DMS 273 (cell line): Measurements from ENCODE around the gene ANKRD62.

Experiments
- DNase-seq: peaks from one replicate; lab custom pipeline; 2025; ENCODE audit not compliant: unreplicated experiment; lab: John Stamatoyannopoulos, UW

The ANKRD62 gene

GRCh38 chr18:12093520-12094257 is at the start of gene ANKRD62:
ANKRD62 (plus strand) TSS chr18:12093843; CDS start chr18:12094018, 175 bp downstream.
- no peak for DNase-seq

GRCh38 chr18:12044591-12044990 is 49.1 kb upstream of the ANKRD62 start:
- DNase-seq: no peak

- no peak for DNase-seq
Measured at GRCh38 chr18:12046046-12046750, 47.4 kb upstream of the ANKRD62 start.

GRCh38 chr18:12046751-12047335 is 46.8 kb upstream of the ANKRD62 start:
- peak; percentile 20 for DNase-seq

DNA sequence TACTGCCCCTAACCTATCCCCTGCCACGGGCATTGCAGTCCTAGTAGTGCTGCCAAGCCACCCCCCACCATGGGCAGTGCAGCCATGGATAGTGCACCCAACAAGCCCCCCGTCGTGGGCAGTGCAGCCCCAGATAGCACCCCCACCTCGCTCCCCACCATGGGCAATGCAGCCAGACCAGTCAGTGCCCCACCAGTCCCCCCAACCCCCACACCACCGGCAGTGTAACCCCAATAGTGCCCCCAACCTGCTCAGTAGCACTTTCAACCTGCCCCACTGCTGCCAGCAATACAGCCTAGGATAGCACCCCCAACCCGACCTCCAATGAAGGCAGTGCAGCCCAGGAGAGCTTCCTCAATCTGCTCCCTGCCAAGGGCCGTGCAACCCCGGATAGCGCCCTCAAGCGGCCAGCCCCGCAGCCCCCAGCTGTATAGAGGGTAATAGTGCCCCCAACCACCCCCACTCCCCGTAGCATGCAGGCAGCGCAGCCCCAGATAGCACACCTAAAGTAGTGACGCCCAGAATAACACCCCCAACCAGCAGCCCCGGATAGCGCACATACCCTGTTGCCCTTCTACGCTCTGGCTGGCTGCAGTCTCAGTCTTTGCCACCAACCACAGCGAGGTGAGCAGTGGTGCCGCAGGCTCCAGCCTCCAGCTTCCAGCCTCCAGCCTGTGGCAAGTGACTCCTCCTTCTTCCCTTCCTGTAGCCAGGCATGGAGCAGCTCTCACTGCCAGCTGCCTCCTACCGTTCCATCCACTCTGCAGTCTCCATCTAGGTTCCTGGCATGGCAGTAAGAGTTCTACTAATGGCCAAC is 45.4 kb upstream of the ANKRD62 start:
- no peak for DNase-seq

DNA sequence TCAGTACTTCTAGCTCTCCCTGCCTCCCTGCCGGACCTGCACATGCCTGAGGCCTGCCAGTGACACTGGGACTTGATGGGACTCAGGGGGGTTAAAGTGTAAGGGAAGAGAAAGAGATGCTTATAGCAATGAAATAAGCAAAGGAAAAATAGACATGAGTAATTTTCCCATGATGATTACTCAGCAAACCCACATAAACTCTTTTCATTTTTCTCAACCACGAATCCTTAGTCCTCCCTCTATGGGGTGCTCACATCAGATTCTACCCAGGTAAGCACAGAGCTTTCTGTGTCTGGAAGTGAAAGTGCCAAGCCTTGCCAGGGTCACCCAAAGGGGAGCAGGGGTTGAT is 44.8 kb upstream of the ANKRD62 start:
- no peak for DNase-seq

GRCh38 chr18:12049978-12050811 is 43.4 kb upstream of the ANKRD62 start:
- DNase-seq: no peak

- peak; percentile 31 for DNase-seq
Measured at GRCh38 chr18:12052866-12053265, 40.8 kb upstream of the ANKRD62 start.

DNA sequence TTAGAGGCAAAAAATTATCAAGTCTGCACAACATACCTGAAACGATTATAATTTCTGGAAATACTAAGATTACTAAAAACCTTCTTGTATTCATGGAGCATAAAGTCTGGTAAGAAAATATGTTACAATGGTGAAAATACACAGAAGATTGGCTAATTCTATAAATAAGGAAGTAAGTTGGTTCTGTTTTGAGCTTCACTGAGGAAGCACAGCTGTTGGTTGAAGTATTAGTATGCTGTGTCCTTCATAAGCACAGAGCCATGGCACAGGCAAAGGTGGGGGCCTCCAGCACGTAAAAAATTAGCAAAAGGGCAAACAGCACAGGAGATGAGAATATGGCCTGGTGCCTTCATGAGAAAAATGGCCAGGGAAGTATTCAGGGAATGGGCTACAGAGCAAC is 40.4 kb upstream of the ANKRD62 start:
- DNase-seq: peak; percentile 42

GRCh38 chr18:12056034-12056883 is 37.4 kb upstream of the ANKRD62 start:
- no peak for DNase-seq

DNA sequence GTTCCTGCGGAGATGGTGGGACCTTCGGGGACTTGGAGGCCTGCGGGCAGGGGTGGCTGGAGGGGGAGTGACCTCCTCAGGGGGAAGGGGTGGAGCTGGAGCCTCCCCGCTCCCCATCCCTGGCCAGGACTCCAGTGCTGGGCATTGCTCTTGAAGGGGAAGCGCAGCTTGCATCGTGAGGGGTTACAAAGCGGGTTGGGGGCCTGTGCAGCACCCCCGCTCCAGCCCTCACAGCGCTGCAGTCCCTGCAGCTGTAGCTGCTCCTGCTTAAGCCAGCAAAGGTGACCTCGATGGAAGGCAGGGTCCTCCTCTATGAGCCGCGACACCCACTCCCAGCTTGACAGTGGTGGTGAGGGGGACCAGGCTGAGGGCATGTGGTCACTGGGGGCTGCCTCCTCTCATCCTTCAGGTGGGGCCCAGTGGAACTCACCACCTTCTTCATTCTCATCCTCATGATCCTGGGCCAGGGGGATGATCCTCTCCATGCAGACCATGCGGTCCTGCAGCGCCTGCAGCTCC is 36.7 kb upstream of the ANKRD62 start:
- DNase-seq: no peak

- DNase-seq: peak; percentile 25
Measured at GRCh38 chr18:12057419-12058039, 36.1 kb upstream of the ANKRD62 start.

- no peak for DNase-seq
Measured at GRCh38 chr18:12059334-12060181, 34.1 kb upstream of the ANKRD62 start.

DNA sequence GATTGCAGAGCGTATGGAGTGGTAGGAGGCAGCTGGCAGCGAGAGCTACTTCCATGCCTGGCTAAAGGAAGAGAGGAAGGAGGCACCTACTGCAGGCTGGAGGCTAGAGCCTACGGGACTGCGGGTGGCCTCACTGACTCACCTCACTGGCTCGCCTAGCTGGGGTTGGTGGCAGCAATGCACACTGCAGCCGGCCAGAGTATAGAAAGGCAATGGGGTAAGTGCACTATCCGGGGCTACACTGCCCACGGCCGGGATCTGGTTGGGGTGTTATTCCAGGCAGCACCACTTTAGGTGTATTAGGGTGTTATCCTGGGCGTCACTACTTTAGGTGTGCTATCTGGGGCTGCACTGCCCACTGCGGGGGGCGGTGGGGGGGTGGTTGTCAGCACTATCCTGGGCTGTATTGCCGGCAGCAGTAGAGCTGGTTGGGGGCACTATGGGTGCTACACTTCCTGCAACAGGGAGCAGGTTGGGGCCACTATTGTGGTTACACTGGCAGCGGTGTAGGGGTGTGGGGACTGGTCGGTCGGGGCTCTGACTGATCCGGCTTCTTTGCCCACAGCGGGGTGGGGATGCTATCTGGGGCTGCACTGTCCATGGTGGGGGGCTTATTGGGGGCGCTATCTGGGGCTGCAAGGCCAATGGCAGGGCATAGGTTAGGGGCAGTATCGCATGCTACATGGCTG is 33.3 kb upstream of the ANKRD62 start:
- no peak for DNase-seq

- DNase-seq: no peak
Measured at GRCh38 chr18:12061685-12062084, 32.0 kb upstream of the ANKRD62 start.

DNA sequence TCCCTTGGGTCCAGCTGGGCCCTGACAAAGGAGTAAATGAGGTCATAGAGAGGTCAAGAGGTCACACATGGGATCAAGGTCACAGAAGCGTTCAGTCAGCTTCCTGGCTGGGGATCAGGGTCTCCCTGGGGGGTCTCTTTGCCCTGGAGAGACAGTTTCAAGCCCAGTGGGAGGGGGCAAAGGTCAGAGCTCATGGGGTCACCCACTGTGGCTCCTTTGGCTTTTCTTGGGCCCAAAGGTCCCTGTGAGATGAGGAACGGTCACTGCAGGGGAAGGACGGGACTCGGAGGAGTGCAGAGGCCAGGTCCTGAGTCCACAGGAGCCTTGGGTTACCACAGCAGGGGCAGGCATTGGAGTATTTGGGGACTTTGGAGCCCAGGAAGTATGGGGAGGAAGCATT is 30.7 kb upstream of the ANKRD62 start:
- no peak for DNase-seq

- no peak for DNase-seq
Measured at GRCh38 chr18:12064086-12064763, 29.4 kb upstream of the ANKRD62 start.
